ENCODE data around the gene CXCR2.

Gene CXCR2

DNA sequence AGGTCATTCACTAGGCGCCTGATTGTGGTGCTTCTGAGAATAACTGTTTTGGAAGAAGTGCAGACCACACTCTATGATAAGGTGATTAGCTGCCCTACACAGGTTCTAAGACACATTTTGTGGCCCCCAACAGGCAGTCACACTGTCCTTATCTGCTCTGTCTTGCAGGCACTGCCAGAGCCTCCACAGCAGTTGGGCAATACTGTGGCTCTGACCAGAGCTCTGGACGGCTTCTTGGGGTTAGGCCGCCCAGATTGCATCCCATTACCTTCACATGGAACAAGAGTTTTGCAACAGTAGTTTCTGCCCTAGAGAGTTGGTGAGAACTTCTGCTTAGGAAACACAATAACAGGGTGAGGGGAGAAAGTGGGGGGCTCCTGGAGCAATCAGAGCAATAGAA is 34.1 kb upstream of the CXCR2 start:
- ChIA-PET CTCF (interaction anchor here (0.7 kb wide), 1 partner anchor 632 kb away, joined by 3 read pairs; no protein-coding TSS in a partner anchor), POLR2A (no interaction called here)
- Histone ChIP-seq H3K4me1 (ENCODE audit: control insufficient read depth, insufficient read depth, low read length) (no peaks in the 10 kb centered on the region), H3K9me3 (ENCODE audit: control insufficient read depth, insufficient read depth, low read depth, low read length) (no peaks in the 10 kb centered on the region), H3K36me3 (ENCODE audit: control insufficient read depth in 2 of 2, insufficient read depth in 1 of 2, low read length in 2 of 2) (no peaks in the 10 kb centered on the region), H3K4me3 (ENCODE audit: low read depth, low read length) (no peak overlapping the region), H3K27ac (ENCODE audit: extremely low read depth, low read depth, low read length) (no peak overlapping the region)
- TF ChIP-seq ZNF175 (tag by site-specific recombination; IDR thresholded peaks at IDR 0.05) (no peak), ZSCAN18 (tag by site-specific recombination; IDR thresholded peaks at IDR 0.05) (no peak), ZNF394 (tag by site-specific recombination; IDR thresholded peaks at IDR 0.05; ENCODE audit: borderline replicate concordance) (no peak), AEBP2 (tag by site-specific recombination; IDR thresholded peaks at IDR 0.05; ENCODE audit: borderline replicate concordance) (no peak), ZSCAN23 (tag by site-specific recombination; IDR thresholded peaks at IDR 0.05) (no peak), ZNF211 (tag by site-specific recombination; IDR thresholded peaks at IDR 0.05; ENCODE audit: low read depth) (no peak), BCL11A (tag by site-specific recombination; IDR thresholded peaks at IDR 0.05; ENCODE audit: low read depth) (no peak), KLF10 (tag by site-specific recombination; IDR thresholded peaks at IDR 0.05) (no peak), ZNF221 (tag by site-specific recombination; IDR thresholded peaks at IDR 0.05; ENCODE audit: borderline replicate concordance) (no peak), ZNF112 (tag by site-specific recombination; IDR thresholded peaks at IDR 0.05) (no peak)
- TF ChIP-seq, protein P1, sequence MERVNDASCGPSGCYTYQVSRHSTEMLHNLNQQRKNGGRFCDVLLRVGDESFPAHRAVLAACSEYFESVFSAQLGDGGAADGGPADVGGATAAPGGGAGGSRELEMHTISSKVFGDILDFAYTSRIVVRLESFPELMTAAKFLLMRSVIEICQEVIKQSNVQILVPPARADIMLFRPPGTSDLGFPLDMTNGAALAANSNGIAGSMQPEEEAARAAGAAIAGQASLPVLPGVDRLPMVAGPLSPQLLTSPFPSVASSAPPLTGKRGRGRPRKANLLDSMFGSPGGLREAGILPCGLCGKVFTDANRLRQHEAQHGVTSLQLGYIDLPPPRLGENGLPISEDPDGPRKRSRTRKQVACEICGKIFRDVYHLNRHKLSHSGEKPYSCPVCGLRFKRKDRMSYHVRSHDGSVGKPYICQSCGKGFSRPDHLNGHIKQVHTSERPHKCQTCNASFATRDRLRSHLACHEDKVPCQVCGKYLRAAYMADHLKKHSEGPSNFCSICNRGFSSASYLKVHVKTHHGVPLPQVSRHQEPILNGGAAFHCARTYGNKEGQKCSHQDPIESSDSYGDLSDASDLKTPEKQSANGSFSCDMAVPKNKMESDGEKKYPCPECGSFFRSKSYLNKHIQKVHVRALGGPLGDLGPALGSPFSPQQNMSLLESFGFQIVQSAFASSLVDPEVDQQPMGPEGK (tag by site-specific recombination; IDR thresholded peaks at IDR 0.05) = no peak
- TF ChIP-seq, protein P2, sequence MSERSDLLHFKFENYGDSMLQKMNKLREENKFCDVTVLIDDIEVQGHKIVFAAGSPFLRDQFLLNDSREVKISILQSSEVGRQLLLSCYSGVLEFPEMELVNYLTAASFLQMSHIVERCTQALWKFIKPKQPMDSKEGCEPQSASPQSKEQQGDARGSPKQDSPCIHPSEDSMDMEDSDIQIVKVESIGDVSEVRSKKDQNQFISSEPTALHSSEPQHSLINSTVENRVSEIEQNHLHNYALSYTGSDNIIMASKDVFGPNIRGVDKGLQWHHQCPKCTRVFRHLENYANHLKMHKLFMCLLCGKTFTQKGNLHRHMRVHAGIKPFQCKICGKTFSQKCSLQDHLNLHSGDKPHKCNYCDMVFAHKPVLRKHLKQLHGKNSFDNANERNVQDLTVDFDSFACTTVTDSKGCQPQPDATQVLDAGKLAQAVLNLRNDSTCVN (tag by site-specific recombination; optimal IDR thresholded peaks at IDR 0.05) = no peak

GRCh38 chr2:218093879-218094278 is 31.9 kb upstream of the CXCR2 start:
- H3K27ac ChIP-seq (ENCODE audit: extremely low read depth, low read depth, low read length) = no peak overlapping the region
- ChIA-PET CTCF (interaction anchor here (1.0 to 1.3 kb wide), 3 partner anchors 12 to 75 kb away, joined by 3 read pairs; no protein-coding TSS in a partner anchor), POLR2A (no interaction called here)
- no peak overlapping the region for H3K4me3 ChIP-seq (ENCODE audit: low read depth, low read length)
- no peaks in the 10 kb centered on the region for H3K4me1 ChIP-seq (ENCODE audit: control insufficient read depth, insufficient read depth, low read length)
- H3K9me3 ChIP-seq (ENCODE audit: control insufficient read depth, insufficient read depth, low read depth, low read length) = no peaks in the 10 kb centered on the region
- no peaks in the 10 kb centered on the region for H3K36me3 ChIP-seq (ENCODE audit: control insufficient read depth in 2 of 2, insufficient read depth in 1 of 2, low read length in 2 of 2)
- TF ChIP-seq BCL11A (tag by site-specific recombination; IDR thresholded peaks at IDR 0.05; ENCODE audit: low read depth) (no peak), SP7 (tag by site-specific recombination; IDR thresholded peaks at IDR 0.05) (no peak), ZNF169 (tag by site-specific recombination; IDR thresholded peaks at IDR 0.05) (no peak), ZBTB7A (tag by site-specific recombination; IDR thresholded peaks at IDR 0.05; ENCODE audit: low read depth) (no peak), ZNF600 (tag by site-specific recombination; IDR thresholded peaks at IDR 0.05) (no peak), ZNF10 (tag by site-specific recombination; IDR thresholded peaks at IDR 0.05) (no peak), ZNF426 (tag by site-specific recombination; IDR thresholded peaks at IDR 0.05) (no peak), ZFP41 (tag by site-specific recombination; IDR thresholded peaks at IDR 0.05; ENCODE audit: borderline replicate concordance) (no peak), ZNF148 (tag by site-specific recombination; IDR thresholded peaks at IDR 0.05; ENCODE audit: borderline replicate concordance) (no peak), INSM2 (tag by site-specific recombination; IDR thresholded peaks at IDR 0.05) (no peak), ZNF664 (tag by site-specific recombination; IDR thresholded peaks at IDR 0.05) (no peak)
- TF ChIP-seq, protein P3, sequence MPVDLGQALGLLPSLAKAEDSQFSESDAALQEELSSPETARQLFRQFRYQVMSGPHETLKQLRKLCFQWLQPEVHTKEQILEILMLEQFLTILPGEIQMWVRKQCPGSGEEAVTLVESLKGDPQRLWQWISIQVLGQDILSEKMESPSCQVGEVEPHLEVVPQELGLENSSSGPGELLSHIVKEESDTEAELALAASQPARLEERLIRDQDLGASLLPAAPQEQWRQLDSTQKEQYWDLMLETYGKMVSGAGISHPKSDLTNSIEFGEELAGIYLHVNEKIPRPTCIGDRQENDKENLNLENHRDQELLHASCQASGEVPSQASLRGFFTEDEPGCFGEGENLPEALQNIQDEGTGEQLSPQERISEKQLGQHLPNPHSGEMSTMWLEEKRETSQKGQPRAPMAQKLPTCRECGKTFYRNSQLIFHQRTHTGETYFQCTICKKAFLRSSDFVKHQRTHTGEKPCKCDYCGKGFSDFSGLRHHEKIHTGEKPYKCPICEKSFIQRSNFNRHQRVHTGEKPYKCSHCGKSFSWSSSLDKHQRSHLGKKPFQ (tag by site-specific recombination; IDR thresholded peaks at IDR 0.05) = no peak

Data from HEK293 (cell line).